Psoas muscle (tissue), 8 donors: ENCODE measurements around the gene KRT71. TPM values are rescaled to one million over a fixed set of nuclear protein-coding genes. Genes with fewer than 3 reads are reported as not detected.

Experiments used
- ATAC-seq, 4 donors: fragments of 200-7000 bp; cut with Tn5 transposase; one replicate each; pipeline ENCODE4 v1.9.1; 2020; ENCODE audit warnings: moderate library complexity in 3 of 4, mild to moderate bottlenecking in 2 of 4
- DNase-seq, 2 donors: peaks; one replicate each; pipeline ENCODE4 v3.0.0-alpha.2; 2020
- H3K27ac ChIP-seq: fragments of 200-600 bp; one replicate; pipeline ENCODE4 v1.8.0; 2022
- H3K27me3 ChIP-seq, 3 donors: fragments of 200-600 bp in 1 of 3; one replicate each; pipeline versions ENCODE4 v1.6.1 to v1.8.0; 2013 to 2022; ENCODE audit warnings: low read length in 2 of 3, mild to moderate bottlenecking in 2 of 3, moderate library complexity in 1 of 3; ENCODE audit not compliant: insufficient read depth in 3 of 3
- H3K36me3 ChIP-seq, 2 donors: fragments of 200-600 bp in 1 of 2; one replicate each; pipeline versions ENCODE4 v1.6.1 to v1.8.0; 2013 to 2022; ENCODE audit warnings: low read depth in 1 of 2, mild to moderate bottlenecking in 1 of 2, moderate library complexity in 1 of 2; ENCODE audit not compliant: insufficient read depth in 1 of 2
- H3K4me1 ChIP-seq: fragments of 200-600 bp; one replicate; pipeline ENCODE4 v1.8.0; 2022
- H3K4me3 ChIP-seq: fragments of 200-600 bp; one replicate; pipeline ENCODE4 v1.8.0; 2022; ENCODE audit warnings: mild to moderate bottlenecking
- H3K9me3 ChIP-seq: fragments of 200-600 bp; one replicate; pipeline ENCODE4 v1.8.0; 2022
- CTCF ChIP-seq: fragments of 200-600 bp; IDR thresholded peaks from one replicate; pipeline ENCODE4 v1.8.0; 2022; ENCODE audit warnings: antibody characterized with exemption
- WGBS, 3 donors: extraction: QIAGEN DNeasy Blood & Tissue Kit; methylation state at CpG; one replicate each; pipeline versions ENCODE4 v1.1.6 to v1.1.7; 2013; 5-methylcytosine and 5-hydroxymethylcytosine counted together
- intact Hi-C, 2 donors: fragments of 100-400 bp; cut with DNase I; formaldehyde crosslinking; loops; one replicate each; pipeline versions ENCODE4 v1.11.0 to v1.14.2; 2022
- polyA plus RNA-seq, 3 donors: library from polyadenylated mRNA; stranded (reverse); fragments of 200-250 nt; gene quantifications; one replicate each; pipeline ENCODE4 v1.2.3, GENCODE V29; 2013
- total RNA-seq, 4 donors: library from RNA; stranded (reverse); fragmentation: NEBNext Ultra II Directional in 2 of 4; extraction: Animal tissue kit (Norgen Biotek cat#: 25700) in 2 of 4; gene quantifications; one replicate each; pipeline versions ENCODE4 v1.2.1 to v1.2.4, GENCODE V29; 2021 to 2023
- donor health status: healthy with polysubstance abuse.
- donor health status: DM: no; HTN: no; CAD: no; lungs with moderate emphysema.
- donor health status: Bipolar disorder and iron deficiency.
- donor health status: healthy.
- donor health status: DM: yes; HTN: yes; CAD: no.
- donor health status: DM: no; HTN: no; CAD: no.
- donor health status: DM: no; HTN: no; CAD: no.
- donor health status: DM: yes; HTN: yes; CAD: no.

The KRT71 gene
- total and polyA plus RNA-seq, 7 donors: not detected

DNA sequence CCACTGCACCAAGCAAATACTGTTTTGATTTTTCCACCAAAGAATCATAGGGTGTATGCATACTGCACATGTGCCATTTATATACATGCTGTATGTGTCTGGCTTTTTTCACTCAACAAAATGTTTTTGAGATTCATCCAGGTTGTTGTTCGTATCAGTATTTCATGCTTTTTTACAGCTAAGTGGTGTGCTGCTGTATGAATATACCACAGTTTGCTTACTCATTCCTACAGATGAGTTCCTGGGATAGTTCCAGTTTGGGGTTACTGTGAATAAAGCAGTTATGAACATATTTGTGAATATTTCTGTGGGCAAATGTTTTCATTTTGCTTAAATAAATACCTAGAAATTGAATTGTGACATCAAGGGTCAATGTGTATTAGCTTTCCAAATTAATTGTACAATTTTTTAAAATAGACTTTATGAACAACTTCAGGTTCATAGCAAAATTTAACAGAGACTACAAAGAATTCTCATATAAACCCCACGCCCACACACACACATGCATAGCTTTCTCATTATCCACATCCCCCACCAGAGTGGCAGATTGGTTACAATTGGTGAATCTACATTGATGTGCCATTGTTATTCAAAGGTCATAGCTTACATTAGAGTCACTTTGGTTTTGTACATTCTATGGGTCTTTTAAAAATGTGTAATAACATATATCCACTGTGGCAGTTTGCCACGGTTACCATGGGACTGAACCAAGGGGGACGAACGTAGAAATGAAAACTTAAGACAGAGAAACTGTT, 53.0 kb downstream of the KRT71 start:
- no peak overlapping the region for H3K4me3 ChIP-seq
- no peak for DNase-seq
- ATAC-seq: no peak
- no peaks in the 10 kb centered on the region for H3K4me1 ChIP-seq
- H3K36me3 ChIP-seq: no peaks in the 10 kb centered on the region
- H3K9me3 ChIP-seq: no peaks in the 10 kb centered on the region
- peaks cover 0 to 6% (median 2%) of the 10 kb centered on the region in 3 donors for H3K27me3 ChIP-seq
- no peak overlapping the region for H3K27ac ChIP-seq
- intact Hi-C loops: loop anchor here in 1 of 2 donors (10.0 kb wide), 1 partner anchor 345 kb away; no protein-coding TSS in a partner anchor
- 72 to 82% (median 75%) methylated on average over 5 of the region's 5 CpGs for WGBS, 3 donors
- no peak for TF ChIP-seq CTCF

GRCh38 chr12:52498946-52499345, 54.0 kb downstream of the KRT71 start:
- DNase-seq (no peak), ATAC-seq (no peak)
- H3K4me1 ChIP-seq: no peaks in the 10 kb centered on the region
- TF ChIP-seq CTCF: no peak
- peaks cover 0 to 7% (median 2%) of the 10 kb centered on the region in 3 donors for H3K27me3 ChIP-seq
- intact Hi-C loops: no loop called here
- WGBS, 3 donors: 12 to 24% (median 23%) methylated on average over 1 of the region's 1 CpG
- H3K27ac ChIP-seq: no peak overlapping the region
- H3K36me3 ChIP-seq: no peaks in the 10 kb centered on the region
- no peak overlapping the region for H3K4me3 ChIP-seq
- no peaks in the 10 kb centered on the region for H3K9me3 ChIP-seq

GRCh38 chr12:52497975-52498374, 55.0 kb downstream of the KRT71 start:
- no peak for TF ChIP-seq CTCF
- Histone ChIP-seq H3K36me3 (no peaks in the 10 kb centered on the region), H3K27ac (no peak overlapping the region), H3K9me3 (no peaks in the 10 kb centered on the region), H3K27me3 (peaks cover 0 to 15% (median 2%) of the 10 kb centered on the region in 3 donors), H3K4me3 (no peak overlapping the region), H3K4me1 (no peaks in the 10 kb centered on the region)
- DNase-seq (no peak), ATAC-seq (no peak)
- WGBS, 3 donors: 86 to 92% (median 87%) methylated on average over 7 of the region's 7 CpGs
- intact Hi-C loops: no loop called here

GRCh38 chr12:52496590-52497071, 56.3 kb downstream of the KRT71 start:
- DNase-seq (no peak), ATAC-seq (no peak)
- Histone ChIP-seq H3K4me3 (no peak overlapping the region), H3K27me3 (peaks cover 0 to 18% (median 4%) of the 10 kb centered on the region in 3 donors), H3K27ac (no peak overlapping the region), H3K36me3 (no peaks in the 10 kb centered on the region), H3K9me3 (no peaks in the 10 kb centered on the region), H3K4me1 (no peaks in the 10 kb centered on the region)
- 39 to 51% (median 42%) methylated on average over 4 of the region's 4 CpGs for WGBS, 3 donors
- TF ChIP-seq CTCF: no peak
- intact Hi-C loops: no loop called here
